IPS-NIHi7 (cell line): Measurements from ENCODE around the gene CACNB1.

ENCODE experiments used
- DNase-seq: peaks from one replicate; pipeline ENCODE4 v3.0.0; 2012; ENCODE audit warnings: mixed read lengths; ENCODE audit errors: extremely low spot score

CACNB1 gene

DNA sequence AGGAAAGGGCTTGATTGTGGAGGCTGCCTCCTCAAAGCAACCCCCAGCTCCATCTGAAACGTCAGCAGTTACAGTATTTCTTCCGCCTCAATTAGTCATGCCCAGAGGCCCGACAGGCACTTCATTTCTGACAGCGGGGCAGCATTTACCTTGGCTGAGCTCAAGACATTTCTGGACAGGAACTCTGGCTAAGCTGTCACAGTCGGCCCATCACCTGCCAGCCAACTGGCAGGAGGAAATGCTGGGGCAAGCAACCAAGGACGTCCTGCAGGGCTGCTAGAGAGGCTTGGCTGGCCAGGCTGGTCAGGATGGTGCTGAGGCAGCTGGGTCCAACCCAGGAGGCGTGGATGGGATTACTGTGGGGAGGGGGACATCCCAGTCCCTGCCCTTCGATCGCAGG is 73.8 kb downstream of the CACNB1 start:
- DNase-seq, result no peak
